ENCODE measurements around the gene ARHGAP35.
"Not testable (repeated sequence)": the region's sequence is repeated elsewhere in the genome, so short reads cannot be mapped to it uniquely, and the experiment has no call there.

Gene ARHGAP35

DNA sequence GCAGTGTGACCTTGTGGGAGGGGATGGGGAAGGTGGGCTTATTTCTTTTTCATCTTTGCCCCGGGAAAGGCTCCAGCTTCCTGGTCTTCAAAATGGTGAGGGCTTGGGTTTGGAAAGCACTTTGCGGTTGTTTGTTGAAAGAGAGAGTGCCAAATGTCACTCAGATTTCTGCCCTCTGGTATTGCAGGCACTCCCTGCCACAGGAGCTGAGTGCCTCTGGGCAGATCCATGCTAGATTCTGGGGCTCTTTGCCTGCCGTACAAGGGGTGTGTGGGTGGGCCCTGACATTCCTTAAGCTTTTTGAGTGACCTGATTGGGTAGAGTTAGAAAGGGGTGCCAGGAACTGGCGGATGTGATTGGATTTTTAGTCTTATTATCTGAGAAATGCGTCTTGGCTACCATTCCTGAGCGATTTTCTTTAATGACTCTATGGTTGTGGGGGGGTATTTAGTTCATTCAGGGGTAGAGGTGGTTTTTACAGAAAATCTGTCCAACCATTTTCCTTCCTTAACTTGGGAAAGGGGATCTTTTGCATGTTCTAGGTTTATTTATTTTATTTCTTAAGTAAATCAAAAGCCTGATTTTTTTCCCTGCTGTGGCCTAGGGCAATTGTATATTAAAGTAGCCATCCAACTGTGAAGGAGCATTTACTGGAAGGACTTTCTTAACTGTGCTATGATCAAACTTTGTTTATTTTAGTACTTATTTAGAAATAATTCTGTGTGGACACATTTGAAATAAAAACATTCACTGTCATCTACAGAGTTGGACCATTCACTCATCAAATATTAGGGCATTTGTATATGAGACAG lies 3.2 kb downstream of the ARHGAP35 start:
- no peak overlapping the region for H3K4me3 ChIP-seq (ENCODE audit: low read depth, low read length)
- TF ChIP-seq, protein P1, sequence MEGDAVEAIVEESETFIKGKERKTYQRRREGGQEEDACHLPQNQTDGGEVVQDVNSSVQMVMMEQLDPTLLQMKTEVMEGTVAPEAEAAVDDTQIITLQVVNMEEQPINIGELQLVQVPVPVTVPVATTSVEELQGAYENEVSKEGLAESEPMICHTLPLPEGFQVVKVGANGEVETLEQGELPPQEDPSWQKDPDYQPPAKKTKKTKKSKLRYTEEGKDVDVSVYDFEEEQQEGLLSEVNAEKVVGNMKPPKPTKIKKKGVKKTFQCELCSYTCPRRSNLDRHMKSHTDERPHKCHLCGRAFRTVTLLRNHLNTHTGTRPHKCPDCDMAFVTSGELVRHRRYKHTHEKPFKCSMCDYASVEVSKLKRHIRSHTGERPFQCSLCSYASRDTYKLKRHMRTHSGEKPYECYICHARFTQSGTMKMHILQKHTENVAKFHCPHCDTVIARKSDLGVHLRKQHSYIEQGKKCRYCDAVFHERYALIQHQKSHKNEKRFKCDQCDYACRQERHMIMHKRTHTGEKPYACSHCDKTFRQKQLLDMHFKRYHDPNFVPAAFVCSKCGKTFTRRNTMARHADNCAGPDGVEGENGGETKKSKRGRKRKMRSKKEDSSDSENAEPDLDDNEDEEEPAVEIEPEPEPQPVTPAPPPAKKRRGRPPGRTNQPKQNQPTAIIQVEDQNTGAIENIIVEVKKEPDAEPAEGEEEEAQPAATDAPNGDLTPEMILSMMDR (IDR thresholded peaks at IDR 0.05; ENCODE audit: borderline replicate concordance, insufficient read depth, low read depth, low read length), result no peak

DNA sequence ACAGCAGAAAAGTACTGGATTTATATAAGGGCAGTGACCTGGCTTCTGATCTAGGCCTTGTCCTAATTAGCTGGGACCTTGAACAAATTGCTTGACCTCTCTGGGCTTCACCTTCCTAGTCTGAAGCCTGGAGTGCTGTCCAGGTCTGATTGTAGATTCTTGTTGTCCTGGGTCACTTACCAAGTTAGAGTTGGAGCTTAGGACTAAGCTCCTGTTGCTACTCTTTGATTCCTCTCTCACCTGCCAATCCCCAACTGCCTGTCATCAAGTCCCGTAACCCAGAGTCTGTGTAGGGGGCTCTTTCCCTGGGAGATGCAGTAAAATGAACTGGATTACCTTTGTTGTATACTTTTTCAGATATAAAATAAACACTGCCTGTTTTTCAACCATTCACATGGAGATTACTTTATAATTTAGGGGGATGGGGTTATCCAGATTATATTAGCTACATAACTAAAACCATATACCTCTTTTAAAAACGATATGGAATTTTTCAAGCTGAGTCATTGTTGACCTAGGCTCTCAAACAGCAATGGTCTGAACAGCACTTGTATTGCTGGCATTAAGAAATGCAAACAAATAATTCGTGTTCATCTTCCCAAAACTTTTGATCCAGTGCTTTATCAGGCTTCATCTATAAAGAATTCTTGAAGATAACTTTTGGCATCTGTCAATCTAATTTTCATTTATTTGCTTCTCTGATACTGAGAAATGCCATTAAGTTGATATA lies 5.8 kb downstream of the ARHGAP35 start:
- no peak overlapping the region for H3K4me3 ChIP-seq (ENCODE audit: low read depth, low read length)
- TF ChIP-seq, protein P1 (IDR thresholded peaks at IDR 0.05; ENCODE audit: borderline replicate concordance, insufficient read depth, low read depth, low read length), result no peak

DNA sequence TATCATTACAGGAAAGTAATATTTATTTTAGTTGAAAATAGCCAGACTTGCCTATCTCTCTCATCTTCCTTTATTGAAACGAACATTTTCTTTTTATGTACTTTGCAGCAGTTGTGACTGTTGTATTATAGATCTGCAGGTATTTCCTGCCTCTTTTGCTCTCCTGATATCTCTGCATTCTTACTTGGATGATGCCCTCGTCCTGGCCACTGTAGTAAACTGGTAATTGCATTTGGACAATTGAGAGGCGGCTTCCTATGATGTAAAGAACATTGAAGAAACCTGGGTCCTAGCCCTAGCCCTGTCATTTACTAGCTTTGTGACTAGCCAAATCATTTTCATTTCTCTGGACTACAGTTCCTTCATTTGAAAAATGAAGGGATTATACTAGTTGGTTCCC lies 6.4 kb downstream of the ARHGAP35 start:
- H3K4me3 ChIP-seq (ENCODE audit: low read depth, low read length), result no peak overlapping the region
- TF ChIP-seq, protein P1 (IDR thresholded peaks at IDR 0.05; ENCODE audit: borderline replicate concordance, insufficient read depth, low read depth, low read length), result no peak

DNA sequence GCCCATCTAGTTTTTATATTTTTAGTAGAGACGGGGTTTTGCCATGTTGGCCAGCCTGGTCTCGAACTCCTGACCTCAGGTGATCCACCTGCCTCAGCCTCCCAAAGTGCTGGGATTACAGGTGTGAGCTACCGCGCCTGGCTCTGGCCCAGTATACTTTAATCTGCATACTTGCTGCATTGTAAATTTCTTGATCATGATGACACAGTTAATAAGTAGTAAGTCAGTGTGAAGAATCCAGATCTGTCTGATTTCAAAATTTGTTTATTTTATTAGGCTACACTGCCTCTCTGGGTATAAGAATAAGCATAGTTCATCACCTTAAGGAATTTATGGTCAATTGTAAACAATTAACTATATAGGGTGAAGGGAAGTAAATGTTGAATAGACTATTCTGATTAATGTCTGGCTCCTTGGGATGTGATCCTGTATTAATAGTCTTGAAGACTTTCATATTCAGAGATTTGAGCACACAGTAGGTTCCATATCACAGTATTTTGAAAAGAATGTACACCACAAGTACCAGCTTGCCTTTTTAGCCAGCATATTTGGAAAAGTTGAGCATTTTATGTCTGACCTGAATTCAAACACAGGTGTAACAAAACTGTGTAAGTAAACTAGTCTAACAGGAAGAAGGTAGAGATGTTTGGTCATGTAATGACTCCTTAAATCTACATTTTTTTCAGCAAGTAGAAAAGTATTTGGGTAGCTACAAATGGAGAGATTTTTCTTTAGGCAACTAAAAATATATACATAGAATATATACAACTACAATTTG lies 7.4 kb downstream of the ARHGAP35 start:
- H3K4me3 ChIP-seq (ENCODE audit: low read depth, low read length), result no peak overlapping the region
- TF ChIP-seq, protein P1 (IDR thresholded peaks at IDR 0.05; ENCODE audit: borderline replicate concordance, insufficient read depth, low read depth, low read length), result no peak

DNA sequence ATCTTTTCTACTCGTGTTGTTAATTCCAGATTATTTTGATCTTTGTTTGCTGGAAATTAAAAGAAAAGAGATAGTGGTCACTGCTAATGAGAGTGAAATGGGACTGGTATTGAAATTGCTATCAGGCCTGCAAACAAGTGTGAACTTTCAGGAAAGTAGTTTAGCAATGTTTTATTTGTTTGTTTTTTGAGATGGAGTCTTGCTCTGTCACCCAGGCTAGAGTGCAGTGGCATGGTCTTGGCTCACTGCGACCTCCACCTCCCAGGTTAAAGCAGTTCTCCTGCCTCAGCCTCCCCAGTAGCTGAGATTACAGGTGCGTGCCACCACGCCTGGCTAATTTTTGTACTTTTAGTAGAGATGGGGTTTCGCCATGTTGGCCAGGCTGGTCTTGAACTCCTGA lies 10.4 kb downstream of the ARHGAP35 start:
- H3K4me3 ChIP-seq (ENCODE audit: low read depth, low read length), result not testable (repeated sequence)

DNA sequence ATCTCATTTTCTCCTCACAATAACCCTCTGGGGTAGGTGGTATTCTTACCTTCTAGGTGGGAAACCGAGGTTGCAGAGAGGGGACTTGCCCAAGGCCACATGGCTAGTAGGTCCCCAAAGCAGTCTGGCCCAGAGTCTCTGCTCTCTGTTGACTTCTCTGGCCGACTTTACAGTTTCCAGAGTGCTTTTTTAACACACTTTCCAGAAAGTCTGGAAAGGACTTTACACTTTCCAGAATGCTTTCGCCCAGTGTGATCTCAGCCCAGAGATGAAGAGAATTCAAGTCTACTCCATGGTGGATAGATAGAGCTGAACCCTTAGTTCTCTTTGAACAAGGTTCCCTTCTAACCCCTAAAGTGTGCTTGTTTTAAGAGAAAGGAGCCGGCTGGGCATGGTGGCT lies 12.2 kb downstream of the ARHGAP35 start:
- H3K4me3 ChIP-seq (ENCODE audit: low read depth, low read length), result no peak overlapping the region
- TF ChIP-seq, protein P1 (IDR thresholded peaks at IDR 0.05; ENCODE audit: borderline replicate concordance, insufficient read depth, low read depth, low read length), result no peak

DNA sequence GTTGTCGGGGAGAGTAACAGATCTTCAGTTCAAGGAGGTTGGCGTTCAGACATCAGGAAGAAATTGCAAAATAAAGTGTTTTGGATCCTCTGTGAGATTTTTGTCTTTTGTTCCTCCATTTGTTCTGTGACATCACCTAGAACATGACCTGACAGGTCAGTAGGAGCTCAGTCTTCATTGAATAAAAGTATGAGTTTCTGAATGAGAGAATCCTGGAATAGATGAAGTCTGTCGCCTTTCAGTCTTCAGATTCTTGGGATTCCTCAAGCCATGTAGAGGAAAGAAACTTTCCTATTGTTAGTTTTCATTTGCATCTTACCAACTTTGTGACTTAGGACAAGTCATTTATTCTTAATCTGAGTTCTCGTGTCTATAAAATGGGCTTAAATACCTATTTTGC lies 14.4 kb downstream of the ARHGAP35 start:
- TF ChIP-seq, protein P1 (IDR thresholded peaks at IDR 0.05; ENCODE audit: borderline replicate concordance, insufficient read depth, low read depth, low read length), result no peak
- no peak overlapping the region for H3K4me3 ChIP-seq (ENCODE audit: low read depth, low read length)
